Stimulated activated CD8-positive, alpha-beta memory T cell treated with anti-CD3 and anti-CD28 coated beads, Interleukin-15, amount 100 ng/mL, for 24 hours (primary cell): Measurements from ENCODE around the gene SLC16A3.

Experiments
- DNase-seq: peaks from one replicate; pipeline ENCODE4 v3.0.0-alpha.2; 2020; ENCODE audit warnings: low read depth

Gene SLC16A3

GRCh38 chr17:82287013-82287867, 58.4 kb downstream of the SLC16A3 start:
- DNase-seq = no peak

- no peak for DNase-seq
These were observed 59.3 kb downstream of the SLC16A3 start for GRCh38 chr17:82287868-82288801.
